Activated effector memory CD4-positive, alpha-beta T cell treated with Interleukin-2 at 50 U/mL for 16 hours (primary cell): ENCODE results near the gene GLRX5.

ENCODE experiments used
- DNase-seq: peaks from one replicate; pipeline ENCODE4 v3.0.0-alpha.2; 2020

GLRX5 gene

GRCh38 chr14:95534299-95535225 lies at the start of gene GLRX5:
TSS of gene GLRX5 (plus strand) at chr14:95535050. CDS start at chr14:95535090, 40 bp downstream.
- DNase-seq = peak; percentile 96

GRCh38 chr14:95485222-95485819 lies 49.5 kb upstream of the GLRX5 start:
- DNase-seq = no peak

- no peak for DNase-seq
Observed at GRCh38 chr14:95486875-95487668, 47.8 kb upstream of the GLRX5 start.

GRCh38 chr14:95487669-95488084 lies 47.2 kb upstream of the GLRX5 start:
- DNase-seq = no peak

GRCh38 chr14:95488376-95489213 lies 46.3 kb upstream of the GLRX5 start:
- DNase-seq = no peak

GRCh38 chr14:95489214-95490137 lies 45.4 kb upstream of the GLRX5 start:
- no peak for DNase-seq

- no peak for DNase-seq
Observed at GRCh38 chr14:95490138-95490509, 44.7 kb upstream of the GLRX5 start.

GRCh38 chr14:95490727-95491451 lies 44.0 kb upstream of the GLRX5 start:
- no peak for DNase-seq

- DNase-seq = no peak
Observed at GRCh38 chr14:95491936-95492608, 42.8 kb upstream of the GLRX5 start.

GRCh38 chr14:95493503-95493902 lies 41.3 kb upstream of the GLRX5 start:
- DNase-seq = no peak

- no peak for DNase-seq
Observed at GRCh38 chr14:95493976-95494375, 40.9 kb upstream of the GLRX5 start.

GRCh38 chr14:95494456-95494855 lies 40.4 kb upstream of the GLRX5 start:
- DNase-seq = no peak

- no peak for DNase-seq
Observed at GRCh38 chr14:95495076-95495475, 39.8 kb upstream of the GLRX5 start.

GRCh38 chr14:95495538-95496025 lies 39.3 kb upstream of the GLRX5 start:
- DNase-seq = no peak

GRCh38 chr14:95496111-95496681 lies 38.7 kb upstream of the GLRX5 start:
- no peak for DNase-seq

GRCh38 chr14:95496690-95497259 lies 38.1 kb upstream of the GLRX5 start:
- no peak for DNase-seq

- no peak for DNase-seq
Observed at GRCh38 chr14:95497561-95498011, 37.3 kb upstream of the GLRX5 start.

GRCh38 chr14:95498622-95499353 lies 36.1 kb upstream of the GLRX5 start:
- no peak for DNase-seq
